HG03469 (cell line): ENCODE results near the gene SECTM1.

ENCODE experiments used
- ATAC-seq: cut with Tn5 transposase; IDR thresholded peaks from one replicate; pipeline ENCODE4 v1.9.1; 2021; ENCODE audit warnings: mild to moderate bottlenecking, moderate library complexity, moderate number of reproducible peaks; ENCODE audit not compliant: unreplicated experiment

The SECTM1 gene

DNA sequence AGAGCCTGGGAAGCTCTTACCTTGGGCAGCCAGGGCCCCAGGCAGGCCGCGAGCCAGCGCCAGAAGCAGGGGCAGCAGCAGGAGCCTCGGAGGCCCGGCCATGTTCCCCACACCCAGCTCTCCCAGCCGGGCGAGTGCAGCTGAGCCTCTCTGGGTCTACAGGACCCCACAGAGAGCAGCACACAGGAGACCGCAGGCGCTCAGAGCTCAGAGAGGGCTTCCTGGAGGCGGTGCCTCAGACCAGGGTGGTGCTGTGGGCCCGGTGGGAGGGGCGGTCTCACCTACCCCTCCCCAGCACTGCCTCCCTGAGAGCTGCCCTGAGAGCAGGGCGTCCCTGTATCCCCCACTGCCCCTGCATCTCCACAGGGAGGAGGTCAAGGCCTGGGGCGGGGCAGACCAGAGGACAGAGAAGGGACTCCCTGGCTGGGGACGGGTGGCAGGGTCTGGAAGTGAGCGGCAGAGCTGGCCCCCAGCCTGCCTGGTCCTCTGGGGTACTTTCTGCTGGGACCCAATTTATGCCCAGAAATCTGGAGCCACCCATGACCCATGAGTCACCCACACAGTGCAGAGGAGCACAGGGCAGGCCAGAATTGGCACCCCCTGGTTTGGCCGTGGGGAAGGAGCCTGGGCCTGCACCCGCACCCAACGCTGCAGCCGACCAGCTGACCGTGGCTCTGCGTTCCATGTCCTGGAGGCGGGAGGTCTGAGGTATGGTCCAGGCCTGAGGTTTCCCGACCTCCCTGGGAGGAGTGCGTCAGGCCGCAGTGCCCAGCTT is 16.0 kb downstream of the SECTM1 start, which contains the start of gene CD7:
CD7 (minus strand) TSS at position 215 of the 775 bp plus-strand sequence; CDS start at position 102, 113 bp downstream.
- ATAC-seq: no peak

DNA sequence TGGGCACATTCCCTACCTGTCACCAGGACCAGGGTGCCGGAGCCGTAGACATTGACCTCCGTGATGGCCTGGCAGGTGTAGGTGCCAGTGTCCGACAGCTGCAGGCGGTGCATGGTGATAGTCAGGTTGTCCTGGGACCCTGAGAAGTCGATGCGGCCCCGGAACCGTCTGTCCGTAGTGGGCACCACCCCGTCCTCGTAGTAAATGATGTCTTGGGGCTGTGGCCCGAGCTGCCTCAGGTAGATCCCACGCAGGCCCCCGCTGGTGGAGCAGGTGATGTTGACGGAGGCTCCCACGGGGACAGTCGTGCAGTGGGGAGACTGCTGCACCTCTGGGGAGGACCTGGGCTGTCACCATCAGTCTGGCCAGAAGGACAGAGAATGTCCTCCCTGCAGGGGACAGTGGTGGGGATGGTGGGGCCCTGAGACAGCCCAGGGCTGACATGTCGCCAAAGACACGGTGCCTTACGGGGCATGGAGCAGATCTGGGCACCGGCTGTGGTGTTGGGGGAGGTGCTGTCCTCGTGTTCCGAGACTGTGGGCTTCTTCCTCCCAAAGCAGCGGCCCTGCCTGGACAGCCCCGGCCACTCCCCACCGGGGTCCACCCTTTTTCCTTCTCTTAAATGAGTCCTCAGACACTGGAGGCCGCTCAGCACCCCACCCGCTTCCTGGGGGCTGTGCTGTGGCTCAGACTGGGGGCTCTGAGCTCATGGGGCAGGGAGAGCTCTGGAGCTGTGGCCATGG is 16.7 kb downstream of the SECTM1 start:
- ATAC-seq: no peak

DNA sequence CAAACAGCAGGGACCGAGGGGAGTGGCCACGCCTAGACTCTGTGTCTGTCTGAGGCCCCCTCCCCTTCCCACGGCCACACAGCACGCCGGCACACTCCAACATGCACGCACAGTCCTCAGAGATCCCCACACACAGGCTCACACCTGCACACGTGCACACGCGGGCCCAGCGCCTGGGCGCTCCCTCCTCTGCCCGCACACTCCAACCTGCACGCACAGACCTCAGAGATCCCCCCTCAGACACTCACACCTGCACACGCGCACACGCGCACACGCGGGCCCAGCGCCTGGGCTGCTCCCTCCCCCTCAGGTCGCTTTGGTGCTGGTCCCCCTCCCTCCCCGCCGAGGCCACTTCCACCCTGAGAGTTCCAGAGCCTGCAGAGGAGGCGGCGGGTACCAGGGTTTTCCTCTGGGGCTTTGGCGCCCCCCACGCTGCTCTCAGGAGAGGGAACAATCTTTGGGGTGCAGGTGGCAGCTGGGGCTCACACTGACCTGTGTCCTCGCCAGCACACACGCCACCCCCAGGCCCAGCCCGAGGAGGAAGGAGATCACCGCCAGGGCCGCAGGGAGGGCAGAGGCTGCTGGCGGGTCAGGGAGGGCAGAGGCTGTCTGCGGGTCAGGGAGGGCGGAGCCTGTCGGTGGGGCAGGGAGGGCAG is 17.7 kb downstream of the SECTM1 start:
- no peak for ATAC-seq

DNA sequence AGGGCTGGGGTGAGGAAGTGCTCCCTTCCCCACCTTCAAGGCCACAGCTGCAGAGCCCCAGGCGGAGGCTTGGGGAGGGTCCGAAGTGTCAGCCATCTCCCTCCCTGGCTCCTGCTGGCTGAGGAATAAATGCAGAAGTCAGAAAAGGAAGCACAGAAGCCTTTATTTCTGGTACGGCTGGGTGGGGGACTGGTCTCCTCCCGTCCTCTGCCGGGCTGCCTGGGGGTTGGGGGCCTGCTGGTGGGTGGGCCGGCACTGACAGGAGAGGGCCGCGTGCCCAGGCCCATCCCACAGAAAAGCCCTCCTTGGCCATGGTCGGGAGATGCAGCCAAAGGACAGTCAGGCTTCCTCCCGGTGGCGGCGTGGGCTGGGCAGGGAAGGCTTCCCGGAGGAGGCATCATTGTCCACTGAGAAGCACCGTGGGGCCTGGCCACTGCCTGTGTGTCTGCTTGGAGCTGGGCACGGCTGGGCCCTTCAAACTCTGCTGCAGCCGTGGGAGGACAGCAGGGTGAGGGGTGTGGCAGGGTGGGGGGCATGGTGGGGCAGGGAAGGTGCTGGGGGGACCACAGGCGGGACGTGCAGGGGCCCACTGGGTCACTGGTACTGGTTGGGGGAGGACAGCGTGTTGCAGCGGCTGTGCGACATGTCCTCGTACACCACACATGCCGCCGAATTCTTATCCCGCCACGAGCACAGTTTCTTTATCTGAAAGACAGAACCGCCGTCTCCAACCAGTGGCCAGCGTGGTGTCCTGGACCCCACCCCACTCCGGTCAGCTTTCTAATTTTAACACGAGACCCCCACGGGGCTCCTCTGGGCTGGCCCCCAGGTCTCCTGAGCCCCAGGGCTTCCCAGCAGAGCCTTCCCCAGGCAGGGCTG is 18.6 kb downstream of the SECTM1 start:
- ATAC-seq: no peak

DNA sequence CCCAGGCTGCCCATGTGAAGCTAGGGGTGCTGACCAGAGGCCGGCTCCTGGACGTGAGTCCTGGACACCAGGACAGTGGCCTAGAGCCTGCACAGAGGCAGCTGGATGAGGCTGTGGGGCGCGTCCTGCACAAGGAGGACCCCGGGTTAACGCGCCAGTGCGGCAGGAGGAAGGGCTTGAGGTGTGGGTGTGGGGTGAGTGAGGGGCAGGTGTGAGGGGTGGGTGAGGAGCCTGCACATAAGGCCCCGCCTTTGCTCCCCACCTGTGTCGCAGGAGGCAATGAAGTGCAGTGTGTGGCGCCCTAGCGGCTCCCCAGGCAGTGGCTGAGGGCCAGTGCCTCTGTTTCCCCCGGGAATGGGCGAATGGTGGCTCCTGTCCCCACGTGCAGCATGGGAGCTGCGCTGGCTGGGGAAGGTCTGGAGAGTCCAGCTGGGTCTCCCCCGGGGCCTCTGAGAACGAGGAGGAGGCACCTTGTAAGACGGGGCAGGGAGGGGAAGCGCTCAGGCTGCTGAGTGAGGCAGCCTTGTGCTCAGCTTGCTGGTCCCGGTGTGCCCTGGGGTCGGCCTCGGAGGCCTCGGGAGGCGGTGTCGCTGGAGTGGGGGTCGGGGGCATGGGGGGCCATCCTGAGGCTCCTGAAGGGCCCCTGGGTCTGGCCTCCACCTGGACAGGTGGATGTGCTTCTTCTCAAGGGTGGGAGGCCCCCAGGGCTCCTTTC is 19.4 kb downstream of the SECTM1 start:
- no peak for ATAC-seq

DNA sequence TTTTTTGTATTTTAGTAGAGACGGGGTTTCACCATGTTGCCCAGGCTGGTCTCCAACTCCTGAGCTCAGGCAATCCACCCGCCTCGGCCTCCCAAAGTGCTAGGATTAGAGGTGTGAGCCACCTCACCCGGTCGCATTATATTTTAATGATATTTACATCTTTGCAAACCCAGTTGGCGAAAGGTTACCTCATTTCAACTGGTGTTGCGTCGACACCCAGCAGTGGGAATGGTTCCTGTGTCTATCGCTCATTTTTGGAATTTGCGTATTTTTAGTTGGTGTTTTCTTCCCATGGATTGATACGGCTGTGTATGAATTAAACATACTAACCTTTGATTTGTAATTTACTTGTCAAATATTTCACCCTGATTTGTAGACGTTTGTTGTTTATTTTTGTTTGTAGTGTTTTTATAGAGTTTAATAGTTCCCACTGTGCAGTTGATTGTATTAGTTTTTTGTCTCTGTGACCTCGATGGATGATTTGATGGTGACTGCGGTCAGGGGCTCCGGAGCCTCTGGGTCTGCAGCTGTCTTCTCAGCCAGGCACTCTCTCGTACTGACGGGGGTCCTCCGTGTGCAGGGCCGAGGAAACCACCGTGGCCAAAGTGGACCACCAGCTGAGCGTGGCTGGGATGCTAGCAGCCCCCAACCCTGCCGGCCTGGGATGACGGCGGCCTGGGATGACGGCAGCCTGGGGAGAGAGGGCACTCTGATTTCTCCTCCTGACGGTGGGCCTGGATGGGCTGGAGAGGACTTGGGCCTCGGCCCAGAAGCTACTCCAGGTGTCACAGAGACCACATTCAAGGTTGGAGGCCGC is 20.2 kb downstream of the SECTM1 start:
- no peak for ATAC-seq

DNA sequence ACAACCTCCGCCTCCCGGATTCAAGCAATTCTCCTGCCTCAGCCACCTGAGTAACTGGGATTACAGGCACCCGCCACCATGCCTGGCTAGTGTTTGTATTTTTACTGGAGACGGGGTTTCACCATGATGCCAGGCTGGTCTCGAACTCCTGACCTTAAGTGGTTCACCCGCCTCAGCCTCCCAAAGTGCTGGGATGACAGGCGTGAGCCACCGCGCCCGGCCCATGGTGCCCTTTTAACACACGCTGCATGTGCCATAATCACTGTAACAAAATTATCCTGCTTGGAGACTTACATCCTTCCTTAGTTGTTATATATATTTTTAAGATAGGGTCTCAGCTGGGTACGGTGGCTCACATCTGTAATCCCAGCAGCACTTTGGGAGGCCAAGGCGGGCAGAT is 21.6 kb downstream of the SECTM1 start:
- no peak for ATAC-seq

DNA sequence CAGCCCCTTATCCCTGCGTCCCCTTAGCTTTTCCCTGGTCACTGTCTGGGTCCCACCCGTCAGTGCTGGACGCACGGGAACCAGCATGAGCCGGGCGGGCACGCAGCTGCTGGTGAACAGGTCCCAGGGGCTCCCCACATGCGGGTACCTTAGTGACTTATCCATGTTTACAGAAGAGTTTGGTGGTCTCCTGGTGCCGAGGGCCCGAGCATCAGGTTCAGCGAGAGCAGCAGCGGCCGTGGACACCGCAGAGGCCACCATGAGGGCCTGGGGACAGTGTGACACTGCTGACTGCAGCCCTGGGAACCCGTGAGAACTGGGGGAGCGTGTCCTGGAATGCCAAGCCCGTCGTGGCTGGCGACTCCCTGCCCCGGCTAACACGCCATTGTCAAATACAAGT is 22.7 kb downstream of the SECTM1 start:
- ATAC-seq: no peak

DNA sequence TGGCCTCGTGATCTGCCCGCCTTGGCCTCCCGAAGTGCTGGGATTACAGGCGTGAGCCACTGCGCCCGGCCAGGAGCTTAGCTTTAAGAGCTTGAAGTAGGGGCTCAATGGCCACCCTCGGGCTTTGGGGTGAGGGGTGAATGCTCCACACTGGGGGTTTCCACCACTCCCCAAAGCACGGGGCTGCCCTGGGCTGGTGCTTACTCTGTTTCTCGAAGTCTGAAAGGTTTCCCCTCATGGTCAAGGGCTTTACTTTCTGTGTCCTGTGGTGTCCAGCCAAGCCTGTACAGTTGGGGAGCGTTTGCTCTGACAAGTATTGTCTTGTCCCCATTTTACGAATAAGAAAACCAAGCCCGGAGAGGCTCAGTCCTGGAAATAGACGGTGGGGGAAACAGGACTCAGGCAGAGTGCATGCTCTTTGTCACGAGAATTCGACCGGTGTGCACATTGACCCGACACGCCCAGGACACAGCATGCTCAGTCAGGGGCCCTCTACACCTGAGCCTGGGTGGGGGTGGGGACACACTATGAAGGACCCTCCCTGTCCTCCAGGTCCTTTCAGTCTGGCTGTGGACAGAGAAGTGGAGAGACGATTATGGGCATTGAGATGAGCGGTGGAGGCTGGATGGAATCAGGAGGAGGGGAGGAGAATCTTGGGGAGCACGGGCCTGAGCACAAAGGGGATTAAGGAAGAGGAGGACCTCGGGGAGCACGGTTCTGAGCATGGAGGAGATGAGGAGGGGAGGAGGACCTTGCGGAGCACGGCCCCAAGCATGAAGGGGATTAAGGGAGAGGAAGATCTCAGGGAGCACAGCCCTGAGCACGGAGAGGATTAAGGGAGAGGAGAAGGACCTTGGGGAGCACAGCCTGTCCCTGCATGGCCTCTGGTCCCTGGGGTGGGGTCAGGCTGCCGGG is 23.7 kb downstream of the SECTM1 start:
- no peak for ATAC-seq

DNA sequence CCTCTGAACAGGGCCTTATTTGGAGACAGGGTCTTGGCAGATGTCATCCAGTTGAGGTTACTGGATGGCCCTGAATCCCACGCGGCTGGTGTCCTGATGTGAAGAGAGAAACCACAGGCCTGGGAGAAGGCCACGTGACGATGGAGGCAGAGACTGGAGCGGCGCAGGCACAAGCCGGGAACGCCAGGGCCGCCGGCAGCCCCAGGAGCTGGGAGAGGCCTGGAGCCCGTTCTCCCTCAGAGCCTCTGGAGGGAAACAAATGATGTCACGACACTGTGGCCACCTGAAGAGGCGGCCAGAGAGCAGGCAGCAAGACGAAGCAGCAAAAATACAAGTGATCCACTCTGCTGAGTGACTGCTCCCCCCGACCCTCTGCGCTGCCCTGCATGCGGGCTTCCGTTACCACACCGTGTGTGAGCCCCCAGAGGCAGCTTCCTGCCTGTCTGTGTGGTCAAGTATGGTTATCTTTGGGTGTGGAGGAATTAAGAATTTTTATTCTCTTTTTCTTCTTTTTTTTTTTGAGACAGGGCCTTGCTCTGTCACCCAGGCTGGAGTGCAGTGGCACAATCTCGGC is 27.8 kb downstream of the SECTM1 start:
- ATAC-seq: no peak

DNA sequence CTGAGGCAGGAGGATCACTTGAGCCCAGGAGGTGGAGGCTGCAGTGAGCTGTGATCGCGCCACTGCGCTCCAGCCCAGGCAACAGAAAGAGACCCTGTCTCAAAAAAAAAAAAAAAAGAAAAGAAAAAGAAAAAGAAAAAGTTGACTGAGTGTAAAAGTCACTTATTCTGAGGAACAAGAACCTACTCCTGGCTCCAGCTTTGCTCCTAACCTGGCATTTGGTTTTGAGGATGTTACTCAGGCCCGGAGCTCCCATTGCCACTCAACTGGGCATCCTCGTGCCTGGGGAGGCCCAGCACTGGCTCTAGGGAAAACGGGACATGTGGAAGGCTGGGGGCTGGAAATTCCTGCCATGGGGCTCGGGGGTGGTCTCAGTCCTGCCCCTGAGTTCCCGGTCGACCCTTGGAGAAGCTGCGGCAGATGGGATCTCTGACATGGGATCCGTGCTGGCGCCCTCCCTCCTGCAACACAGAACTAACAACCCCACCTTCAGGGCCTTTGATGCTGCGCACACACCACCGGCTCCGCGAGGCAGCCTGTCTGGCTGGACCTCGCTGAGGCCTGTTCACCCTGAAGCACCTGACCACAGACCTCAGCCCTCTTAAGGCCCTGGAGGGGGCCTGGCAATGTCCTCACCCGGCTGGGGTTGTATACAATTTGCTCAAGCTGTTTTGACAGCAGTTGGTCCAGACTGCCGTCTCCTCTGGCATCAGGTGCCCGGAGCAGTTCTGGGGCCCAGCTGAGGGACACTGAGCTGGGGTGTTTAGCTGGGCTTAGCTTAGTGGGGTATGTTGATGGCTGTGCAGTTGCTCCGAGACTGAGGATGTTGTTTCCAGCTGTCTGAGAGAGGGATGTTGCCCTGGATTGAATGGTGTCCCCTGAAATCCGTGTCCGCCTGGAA is 28.5 kb downstream of the SECTM1 start:
- no peak for ATAC-seq

DNA sequence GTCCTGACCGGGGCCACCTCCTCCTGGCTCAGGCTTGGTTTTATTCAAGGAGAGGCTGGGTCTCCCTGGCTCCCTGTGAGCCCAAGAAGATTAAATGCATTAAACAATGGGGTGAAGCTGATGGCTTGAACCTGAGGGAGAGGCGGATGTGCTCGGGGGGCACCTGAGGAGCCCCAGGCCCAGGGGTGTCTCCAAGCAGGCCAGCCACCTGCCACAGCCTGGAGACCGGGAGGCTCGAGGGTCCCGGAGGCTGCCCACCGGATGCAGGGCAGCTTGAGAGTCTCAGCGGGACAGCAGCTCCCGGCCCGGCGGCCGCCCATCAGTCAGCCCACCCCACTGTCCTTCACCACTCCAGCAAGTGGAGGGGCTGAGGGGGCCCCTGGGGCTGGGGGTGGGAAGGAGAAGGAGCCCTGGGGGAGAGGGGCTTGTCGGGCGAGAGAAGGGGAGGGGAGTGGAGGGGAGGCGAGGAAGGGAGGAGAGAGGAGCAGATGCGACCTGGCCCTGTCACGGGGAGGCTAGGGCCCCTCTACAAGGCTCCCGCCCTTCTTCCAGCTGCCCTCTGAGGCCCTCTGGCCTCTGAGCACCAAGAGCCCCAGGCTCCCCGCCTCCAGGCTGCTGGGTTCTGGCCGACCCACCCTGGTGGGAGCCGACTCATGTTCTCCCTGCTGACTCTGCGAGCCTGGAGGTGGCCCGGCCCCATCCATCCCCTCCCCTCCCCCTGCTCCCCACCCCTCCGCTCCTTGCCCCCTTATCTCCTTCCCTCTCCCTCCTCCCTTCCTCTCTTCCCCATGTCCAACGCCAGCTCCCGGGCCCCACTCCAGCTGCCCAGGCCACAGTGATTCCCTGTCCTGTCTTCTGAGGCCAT is 29.4 kb downstream of the SECTM1 start:
- no peak for ATAC-seq

DNA sequence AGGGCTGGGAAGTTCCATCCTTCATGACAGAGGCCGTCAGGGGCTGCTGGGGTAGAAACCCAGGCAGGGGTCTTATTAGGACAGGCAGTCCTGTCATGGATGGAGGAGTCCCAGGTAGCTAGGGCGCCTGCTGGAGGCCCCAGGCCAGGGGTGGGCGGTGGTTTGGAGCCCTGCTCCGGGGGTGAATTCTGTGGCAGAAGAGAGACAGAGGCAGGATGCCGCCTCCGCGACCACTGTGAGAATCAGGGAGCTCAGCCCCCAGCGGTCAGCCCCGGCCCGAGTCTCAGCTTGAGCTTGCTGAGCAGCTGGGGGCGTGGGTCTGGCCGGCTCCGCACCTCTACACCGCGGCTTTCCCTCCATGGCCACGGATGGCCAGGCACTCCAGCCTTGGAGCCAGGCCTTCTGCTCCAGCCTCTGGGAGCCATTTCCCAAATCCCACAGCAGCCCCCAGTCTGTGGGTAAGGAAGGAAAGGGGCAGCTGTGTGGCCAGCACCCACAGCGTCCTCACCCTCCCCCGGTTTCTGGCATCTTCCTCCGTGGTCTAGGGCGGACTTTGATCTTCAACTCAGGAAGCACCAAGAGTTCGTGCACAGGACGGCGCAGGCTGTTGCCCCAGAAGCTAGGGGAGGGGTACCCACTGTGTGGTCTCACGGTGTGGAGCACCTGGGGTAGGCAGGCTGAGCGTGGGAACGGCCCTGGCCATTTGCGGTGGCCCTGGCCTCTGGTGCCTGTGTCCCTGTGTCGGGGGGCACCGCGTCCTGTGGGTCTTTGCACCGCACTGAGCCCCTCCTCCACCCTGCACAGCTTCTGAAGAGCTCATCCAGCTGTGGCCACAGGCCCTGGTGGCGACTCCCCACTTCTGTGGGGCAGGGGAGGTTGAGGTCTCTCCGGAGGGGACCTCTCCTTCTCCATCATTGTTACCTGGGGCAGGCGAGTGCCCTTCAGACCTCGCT is 30.3 kb downstream of the SECTM1 start:
- no peak for ATAC-seq

DNA sequence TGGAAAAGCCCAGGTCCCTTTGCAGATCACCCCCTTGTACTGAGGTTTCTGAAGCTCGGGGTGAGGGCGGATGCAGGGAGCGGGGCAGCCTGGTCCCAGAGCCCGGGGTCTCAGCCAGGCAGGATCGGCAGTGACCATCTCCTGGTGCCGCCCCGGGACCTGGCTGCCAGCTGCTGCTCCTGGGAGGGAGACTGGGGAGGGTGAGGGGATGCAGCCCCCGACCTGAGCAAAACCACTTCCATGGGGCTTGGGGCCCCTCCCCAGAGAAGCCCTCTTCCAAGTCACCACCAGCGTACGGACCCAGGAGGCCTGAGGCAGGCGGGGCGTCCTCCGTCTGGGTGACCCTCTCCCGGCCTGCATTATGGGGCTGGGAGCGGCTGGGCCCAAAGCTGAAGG is 31.0 kb downstream of the SECTM1 start:
- ATAC-seq: no peak
